H1 (cell line): ENCODE results near the gene CD63.

Experiments used
- CTBP2 ChIP-seq: IDR thresholded peaks from 2 replicates; pipeline ENCODE4 v1.7.0; 2011; ENCODE audit warnings: borderline replicate concordance, mild to moderate bottlenecking, moderate library complexity, mixed read lengths, low read length; ENCODE audit not compliant: insufficient read depth, insufficient read length
- EZH2 ChIP-seq: fragments of 200-600 bp; sonication (generic); IDR thresholded peaks from 2 replicates; pipeline ENCODE4 v1.7.1; 2012; ENCODE audit warnings: low read depth, mild to moderate bottlenecking, moderate library complexity, low read length, inconsistent platforms; ENCODE audit not compliant: severe bottlenecking
- GABPA ChIP-seq: IDR thresholded peaks from 2 replicates; pipeline ENCODE4 v1.6.1; 2011; ENCODE audit warnings: mild to moderate bottlenecking, low read length, moderate library complexity, borderline replicate concordance; ENCODE audit not compliant: insufficient read depth
- HDAC2 ChIP-seq, 2 experiments: fragments of 300-600 bp in 1 of 2; sonication (generic) in 1 of 2; IDR thresholded peaks; 2 replicates each; pipeline ENCODE4 v1.6.1; 2011 to 2012; ENCODE audit warnings: low read depth in 2 of 2, low read length in 2 of 2, mild to moderate bottlenecking in 2 of 2, moderate library complexity in 2 of 2, borderline replicate concordance in 1 of 2, inconsistent platforms in 1 of 2
- KDM1A ChIP-seq: fragments of 200-600, 300-600 bp; sonication (generic); IDR thresholded peaks from 2 replicates; pipeline ENCODE4 v1.7.1; 2016; ENCODE audit warnings: mild to moderate bottlenecking, low read length, borderline replicate concordance
- POLR2A ChIP-seq, 2 experiments: IDR thresholded peaks; 1 replicate in 1 of 2; 2 replicates in 1 of 2; pipeline ENCODE4 v1.6.1; 2011; ENCODE audit warnings: low read depth in 2 of 2, low read length in 2 of 2, mild to moderate bottlenecking in 2 of 2; ENCODE audit errors: control extremely low read depth in 1 of 2
- POLR2AphosphoS5 ChIP-seq: IDR thresholded peaks from 2 replicates; pipeline ENCODE4 v1.6.1; 2011; ENCODE audit warnings: low read depth, low read length
- TBP ChIP-seq: IDR thresholded peaks from 2 replicates; pipeline ENCODE4 v1.6.1; 2011; ENCODE audit warnings: low read depth, low read length, improper control_type of control experiment
- TCF12 ChIP-seq: IDR thresholded peaks from 2 replicates; pipeline ENCODE4 v1.6.1; 2011; ENCODE audit warnings: low read depth, mild to moderate bottlenecking, low read length
- TF ChIP-seq, protein P1 (sequence below), 3 experiments: IDR thresholded peaks; 1 replicate in 2 of 3; 2 replicates in 1 of 3; pipeline versions ENCODE4 v1.5.1 to v1.6.1; 2011; ENCODE audit warnings: low read length in 3 of 3, mild to moderate bottlenecking in 3 of 3, inconsistent platforms in 2 of 3, low read depth in 1 of 3, moderate library complexity in 1 of 3; ENCODE audit not compliant: insufficient read depth in 1 of 3; ENCODE audit errors: control extremely low read depth in 1 of 3
- TF ChIP-seq, protein P2 (sequence below): IDR thresholded peaks from 2 replicates; pipeline ENCODE4 v1.6.1; 2012; ENCODE audit warnings: inconsistent platforms
- TF ChIP-seq, protein P3 (sequence below): IDR thresholded peaks from 2 replicates; pipeline ENCODE4 v1.6.1; 2011; ENCODE audit warnings: low read depth, mild to moderate bottlenecking, low read length; ENCODE audit not compliant: insufficient read depth

DNA sequence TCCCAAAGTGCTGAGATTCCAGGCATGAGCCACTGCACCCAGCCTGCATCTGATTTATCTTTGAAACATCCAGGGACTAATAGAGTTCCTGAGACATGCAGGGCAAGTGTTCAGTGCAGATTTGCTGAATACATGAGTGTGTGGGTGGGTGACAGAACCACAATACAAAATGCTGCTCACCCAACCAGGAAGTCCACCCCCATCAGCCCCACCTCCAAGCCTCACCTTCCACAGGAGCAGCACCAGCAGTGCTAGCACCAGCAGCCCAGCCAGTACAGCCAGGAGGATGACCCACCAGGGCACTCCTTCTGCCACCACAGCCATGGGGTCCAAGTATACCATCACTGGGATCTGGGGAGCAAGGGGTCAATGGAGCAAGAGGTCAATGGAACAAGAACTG, 41.1 kb downstream of the CD63 start:
- TF ChIP-seq HDAC2 (IDR thresholded peaks at IDR 0.05; ENCODE audit: borderline replicate concordance in 1 of 2, low read depth in 2 of 2, low read length in 2 of 2) (no peak), KDM1A (no peak), POLR2AphosphoS5 (no peak), POLR2A (IDR thresholded peaks at IDR 0.05; ENCODE audit: control extremely low read depth in 1 of 2, low read depth in 2 of 2, low read length in 2 of 2) (no peak), GABPA (no peak), CTBP2 (no peak), EZH2 (no peak), TCF12 (no peak), TBP (no peak)
- TF ChIP-seq, protein P1, sequence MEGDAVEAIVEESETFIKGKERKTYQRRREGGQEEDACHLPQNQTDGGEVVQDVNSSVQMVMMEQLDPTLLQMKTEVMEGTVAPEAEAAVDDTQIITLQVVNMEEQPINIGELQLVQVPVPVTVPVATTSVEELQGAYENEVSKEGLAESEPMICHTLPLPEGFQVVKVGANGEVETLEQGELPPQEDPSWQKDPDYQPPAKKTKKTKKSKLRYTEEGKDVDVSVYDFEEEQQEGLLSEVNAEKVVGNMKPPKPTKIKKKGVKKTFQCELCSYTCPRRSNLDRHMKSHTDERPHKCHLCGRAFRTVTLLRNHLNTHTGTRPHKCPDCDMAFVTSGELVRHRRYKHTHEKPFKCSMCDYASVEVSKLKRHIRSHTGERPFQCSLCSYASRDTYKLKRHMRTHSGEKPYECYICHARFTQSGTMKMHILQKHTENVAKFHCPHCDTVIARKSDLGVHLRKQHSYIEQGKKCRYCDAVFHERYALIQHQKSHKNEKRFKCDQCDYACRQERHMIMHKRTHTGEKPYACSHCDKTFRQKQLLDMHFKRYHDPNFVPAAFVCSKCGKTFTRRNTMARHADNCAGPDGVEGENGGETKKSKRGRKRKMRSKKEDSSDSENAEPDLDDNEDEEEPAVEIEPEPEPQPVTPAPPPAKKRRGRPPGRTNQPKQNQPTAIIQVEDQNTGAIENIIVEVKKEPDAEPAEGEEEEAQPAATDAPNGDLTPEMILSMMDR (IDR thresholded peaks at IDR 0.05; ENCODE audit: control extremely low read depth in 1 of 3, insufficient read depth in 1 of 3, low read depth in 1 of 3, low read length in 3 of 3) = no peak
- TF ChIP-seq, protein P2, sequence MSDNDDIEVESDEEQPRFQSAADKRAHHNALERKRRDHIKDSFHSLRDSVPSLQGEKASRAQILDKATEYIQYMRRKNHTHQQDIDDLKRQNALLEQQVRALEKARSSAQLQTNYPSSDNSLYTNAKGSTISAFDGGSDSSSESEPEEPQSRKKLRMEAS = no peak
- TF ChIP-seq, protein P3, sequence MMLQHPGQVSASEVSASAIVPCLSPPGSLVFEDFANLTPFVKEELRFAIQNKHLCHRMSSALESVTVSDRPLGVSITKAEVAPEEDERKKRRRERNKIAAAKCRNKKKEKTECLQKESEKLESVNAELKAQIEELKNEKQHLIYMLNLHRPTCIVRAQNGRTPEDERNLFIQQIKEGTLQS = no peak
